OCI-M1 (cell line): ENCODE measurements around the gene ZNF362.
"Not testable (repeated sequence)": the region's sequence is repeated elsewhere in the genome, so short reads cannot be mapped to it uniquely, and the experiment has no call there.

Experiments used
- DNase-seq: peaks from one replicate; lab custom pipeline; 2025; lab: John Stamatoyannopoulos, UW

Gene ZNF362

DNA sequence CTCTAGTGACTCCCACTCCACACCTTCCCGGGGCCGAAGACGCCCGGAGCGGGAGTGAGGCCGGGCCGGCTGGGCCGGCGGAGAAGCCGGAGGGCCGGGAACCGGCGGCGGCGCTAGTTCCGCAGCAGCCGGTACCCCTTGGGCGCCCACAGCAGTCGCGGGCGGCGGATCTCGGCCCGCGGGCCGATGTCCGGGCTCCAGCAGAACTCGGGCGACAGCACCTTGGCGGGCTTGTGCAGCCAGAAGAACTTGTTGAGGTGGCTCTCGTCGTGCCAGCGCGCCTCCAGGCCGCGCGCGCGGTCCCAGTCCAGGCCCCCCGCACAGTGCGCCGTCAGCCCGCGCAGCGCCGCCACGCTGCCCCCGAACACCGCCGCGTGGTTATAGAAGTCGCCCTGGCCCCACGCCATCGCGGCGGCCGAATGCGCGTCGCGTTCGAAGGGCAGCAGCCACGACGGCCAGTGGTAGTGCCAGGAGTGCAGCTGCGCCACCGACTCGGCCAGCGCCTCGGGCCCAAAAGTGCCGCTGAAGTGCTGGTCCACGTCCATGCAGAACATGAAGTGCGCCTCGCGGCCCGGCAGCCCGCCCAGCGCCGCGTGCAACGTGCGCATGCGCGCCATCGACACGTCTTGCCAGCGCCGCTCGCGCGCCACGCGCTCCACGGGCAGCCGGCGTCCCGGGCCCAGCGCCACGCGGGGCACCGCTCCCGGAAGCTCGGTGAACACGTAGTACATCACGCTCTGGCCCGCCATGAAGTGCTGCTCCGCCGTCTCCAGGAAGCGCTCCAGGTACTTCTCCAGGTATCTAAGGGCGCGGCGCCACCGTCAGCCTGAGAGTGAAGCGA, 50.6 kb downstream of the ZNF362 start:
- no peak for DNase-seq

DNA sequence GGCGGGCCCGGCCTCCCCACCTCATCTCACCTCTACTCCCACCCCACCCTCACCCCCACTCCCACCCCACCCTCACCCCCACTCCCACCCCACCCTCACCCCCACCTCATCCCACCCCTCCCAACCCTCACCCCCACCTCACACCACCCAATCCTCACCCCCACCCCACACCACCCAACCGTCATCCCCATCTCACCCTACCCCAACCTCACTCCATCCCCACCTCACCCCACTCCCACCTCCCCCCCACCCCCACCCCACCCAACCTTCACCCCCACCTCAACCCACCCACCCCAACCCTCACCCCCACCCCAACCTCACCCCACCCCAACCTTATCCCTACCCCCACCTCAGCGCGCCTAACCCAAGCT, 51.2 kb downstream of the ZNF362 start:
- no peak for DNase-seq

DNA sequence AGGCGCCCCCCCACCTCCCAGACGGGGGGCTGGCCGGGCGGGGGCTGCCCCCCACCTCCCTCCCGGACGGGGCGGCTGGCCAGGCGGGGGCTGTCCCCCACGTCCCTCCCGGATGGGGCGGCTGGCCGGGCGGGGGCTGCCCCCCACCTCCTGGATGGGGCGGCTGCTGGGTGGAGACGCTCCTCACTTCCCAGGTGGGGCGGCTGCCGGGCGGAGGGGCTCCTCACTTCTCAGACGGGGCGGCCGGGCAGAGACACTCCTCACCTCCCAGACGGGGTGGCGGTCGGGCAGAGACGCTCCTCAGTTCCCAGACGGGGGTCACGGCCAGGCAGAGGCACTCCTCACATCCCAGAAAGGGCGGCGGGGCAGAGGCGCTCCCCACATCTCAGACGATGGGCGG, 53.1 kb downstream of the ZNF362 start:
- not testable (repeated sequence) for DNase-seq

DNA sequence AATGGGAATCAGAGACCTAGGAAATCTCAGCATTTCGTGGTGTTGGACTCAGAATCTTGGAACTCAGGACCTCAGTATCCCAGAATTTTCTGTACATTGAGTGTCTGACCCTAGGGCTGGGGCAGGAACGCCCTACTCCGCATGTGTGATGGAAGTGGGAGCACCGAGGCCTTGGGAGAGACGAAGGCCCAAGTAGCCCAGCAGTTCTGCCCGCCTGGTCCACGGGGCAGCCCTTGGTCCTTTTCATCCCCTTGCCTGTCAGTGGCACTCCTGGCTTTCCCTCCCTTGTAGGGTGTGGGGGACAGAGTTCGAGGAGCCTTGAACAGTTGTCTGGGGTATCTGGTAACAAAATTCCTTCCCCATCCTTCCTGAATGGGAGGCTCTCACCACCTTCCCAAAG, 54.4 kb downstream of the ZNF362 start:
- no peak for DNase-seq

DNA sequence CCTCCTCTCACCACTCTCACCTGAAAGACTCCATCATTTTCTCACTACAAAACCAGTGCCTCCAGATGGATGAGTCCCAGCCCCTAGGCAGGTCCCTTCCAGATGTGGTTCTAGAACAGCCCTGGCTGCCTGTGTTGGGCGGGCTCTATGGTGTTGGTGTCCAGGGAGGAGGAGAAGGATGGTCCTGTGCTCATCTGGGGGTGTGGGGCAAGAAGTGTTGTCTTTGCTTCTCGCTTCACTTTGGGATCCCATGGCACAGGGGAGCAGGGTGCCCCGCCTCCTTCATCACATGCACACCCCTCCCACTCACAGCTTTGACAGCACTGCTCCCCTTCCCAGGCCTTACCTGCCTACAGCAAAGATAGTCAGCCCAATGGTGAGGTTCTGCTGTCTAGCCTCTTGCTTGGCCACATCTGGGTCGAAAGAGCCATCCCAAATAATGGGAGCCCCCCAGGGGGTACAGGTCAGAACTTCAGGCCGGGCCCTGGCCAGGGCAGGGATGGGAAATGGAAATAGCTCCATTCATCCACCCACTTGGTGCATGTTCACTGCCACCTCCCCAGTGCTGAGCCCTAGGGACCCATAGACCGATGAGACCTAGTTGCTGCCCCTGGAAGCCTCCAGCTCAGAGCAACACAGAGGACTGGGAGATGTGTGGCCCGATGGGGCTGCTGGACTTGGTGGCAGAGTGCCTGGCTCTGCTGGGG, 55.6 kb downstream of the ZNF362 start:
- no peak for DNase-seq

DNA sequence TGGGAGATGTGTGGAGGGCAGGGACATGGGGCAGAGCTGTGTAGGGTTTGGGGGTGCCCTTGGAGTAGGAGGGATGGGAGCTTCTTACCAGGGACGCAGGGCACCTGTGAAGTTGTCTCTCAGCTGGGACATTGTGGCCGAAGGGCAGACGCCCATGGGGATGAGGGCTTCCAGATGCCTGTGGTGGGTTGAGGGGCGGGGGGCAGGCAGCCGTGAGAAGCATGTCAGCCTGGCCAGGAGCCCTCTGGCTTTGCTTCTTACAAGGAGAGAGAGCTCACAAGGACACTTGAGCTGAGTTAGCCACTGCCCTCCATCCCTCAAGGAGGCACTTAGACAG, 56.1 kb downstream of the ZNF362 start:
- no peak for DNase-seq

DNA sequence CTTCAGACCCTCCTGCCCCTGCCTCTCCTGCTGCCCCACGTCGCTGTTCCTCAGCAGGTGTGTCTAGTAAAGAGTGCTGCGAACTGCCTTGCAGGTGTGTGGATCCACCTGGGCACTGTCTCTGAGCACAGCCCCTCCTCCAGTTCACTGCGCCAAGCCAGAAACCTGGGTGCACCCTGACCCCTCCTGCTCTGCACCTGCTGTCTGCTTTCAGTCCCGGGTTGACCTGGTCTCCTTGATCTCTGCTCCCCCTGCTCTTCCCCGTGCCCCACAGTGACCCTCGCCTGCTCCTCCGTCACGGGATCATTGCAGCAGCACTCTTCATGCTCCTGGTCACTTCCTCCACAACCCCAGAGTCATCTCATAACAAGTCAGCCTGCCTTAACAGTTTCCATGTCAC, 58.1 kb downstream of the ZNF362 start:
- DNase-seq: no peak

DNA sequence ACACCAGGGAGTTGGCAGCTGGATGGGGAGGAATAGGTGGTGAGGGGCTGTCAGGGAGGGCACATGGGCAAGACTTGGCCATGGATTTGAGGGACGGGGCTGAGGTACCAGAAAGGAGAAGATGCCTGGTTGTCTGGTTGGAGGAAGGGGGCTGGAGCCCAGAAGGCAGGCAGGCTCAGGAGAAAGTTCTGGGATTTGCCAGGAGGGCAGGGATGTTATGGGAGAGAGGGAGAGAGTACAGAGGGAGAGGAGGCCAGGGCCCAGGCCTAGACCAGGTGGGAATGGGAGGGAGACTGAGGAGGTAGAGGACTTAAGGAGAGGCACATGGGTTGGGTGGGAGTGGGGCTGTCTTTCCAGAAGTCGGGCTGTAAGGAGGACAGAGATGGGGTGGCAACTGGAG, 60.3 kb downstream of the ZNF362 start:
- DNase-seq: no peak

DNA sequence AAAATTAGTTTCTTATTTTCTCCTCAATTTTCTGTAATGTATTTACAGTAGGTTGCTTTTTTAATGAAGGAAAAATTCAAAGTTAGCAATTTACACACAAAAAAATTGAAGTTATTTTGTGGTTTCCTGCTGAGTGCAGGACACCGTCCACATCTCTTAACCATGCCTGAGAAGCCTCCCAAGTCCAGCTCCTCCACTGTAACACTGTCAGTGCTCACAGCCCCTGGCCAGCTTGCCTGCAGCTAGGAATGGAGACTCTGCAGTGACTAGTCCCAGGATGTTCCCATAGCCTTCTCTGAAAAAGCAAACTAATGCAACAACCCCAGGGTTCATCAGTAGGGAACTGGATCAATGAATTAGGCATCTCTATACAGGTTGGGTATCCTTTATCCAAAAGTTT, 61.1 kb downstream of the ZNF362 start:
- DNase-seq: no peak

DNA sequence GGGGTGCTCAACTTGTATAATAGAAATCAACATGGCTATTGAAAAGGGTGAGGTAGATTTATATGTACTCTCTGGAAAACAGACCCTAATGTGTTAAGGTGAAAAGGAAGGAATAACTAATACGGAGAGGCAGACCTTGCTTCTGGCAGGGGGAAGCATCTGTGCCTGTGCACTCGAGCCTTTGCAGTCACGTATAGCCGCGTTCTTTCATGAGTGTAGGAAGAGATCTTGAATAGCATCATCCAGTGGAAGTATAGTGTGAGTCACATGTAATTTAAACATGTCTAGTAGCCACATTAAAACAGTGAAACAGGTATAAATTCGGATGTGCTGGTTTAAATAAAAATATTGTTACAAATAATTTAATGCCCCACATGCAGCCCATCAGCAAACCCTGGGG, 61.7 kb downstream of the ZNF362 start:
- DNase-seq: no peak

DNA sequence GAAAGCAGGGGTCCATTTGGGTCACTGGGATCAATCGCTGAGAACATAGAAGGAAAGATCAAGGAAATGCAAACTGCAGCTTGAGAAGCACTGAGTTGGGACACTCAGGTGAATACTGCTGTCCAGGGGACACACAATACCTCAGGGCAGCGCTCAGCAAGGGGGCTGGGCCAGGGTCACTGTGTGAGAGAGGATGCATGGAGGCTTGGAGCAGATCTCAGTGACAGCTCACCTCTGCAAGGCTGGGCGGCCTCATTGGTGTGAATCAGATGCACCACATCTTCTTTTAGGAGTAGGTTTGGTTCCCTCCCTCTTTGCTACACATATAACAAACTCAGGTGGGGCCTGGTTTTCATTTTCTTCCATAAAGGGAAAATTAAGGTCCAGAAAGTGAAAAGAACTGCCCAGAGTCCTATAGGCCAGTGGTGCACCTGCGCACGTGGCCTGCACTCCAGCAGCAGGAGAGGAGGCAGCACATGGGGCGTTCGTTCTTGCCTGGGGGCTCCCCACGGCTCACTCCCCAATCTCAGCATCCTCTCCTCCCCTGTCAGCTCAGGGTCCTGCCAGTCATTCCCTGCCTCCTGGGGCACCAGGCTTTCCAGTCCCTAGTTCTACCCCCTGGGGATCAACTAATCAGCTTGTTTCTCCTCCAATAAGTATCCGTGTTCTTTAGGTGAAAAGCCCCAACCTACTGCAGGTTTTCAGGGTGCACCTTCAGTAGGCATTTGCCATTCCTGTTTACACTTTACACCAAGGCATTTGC, 63.1 kb downstream of the ZNF362 start:
- no peak for DNase-seq

DNA sequence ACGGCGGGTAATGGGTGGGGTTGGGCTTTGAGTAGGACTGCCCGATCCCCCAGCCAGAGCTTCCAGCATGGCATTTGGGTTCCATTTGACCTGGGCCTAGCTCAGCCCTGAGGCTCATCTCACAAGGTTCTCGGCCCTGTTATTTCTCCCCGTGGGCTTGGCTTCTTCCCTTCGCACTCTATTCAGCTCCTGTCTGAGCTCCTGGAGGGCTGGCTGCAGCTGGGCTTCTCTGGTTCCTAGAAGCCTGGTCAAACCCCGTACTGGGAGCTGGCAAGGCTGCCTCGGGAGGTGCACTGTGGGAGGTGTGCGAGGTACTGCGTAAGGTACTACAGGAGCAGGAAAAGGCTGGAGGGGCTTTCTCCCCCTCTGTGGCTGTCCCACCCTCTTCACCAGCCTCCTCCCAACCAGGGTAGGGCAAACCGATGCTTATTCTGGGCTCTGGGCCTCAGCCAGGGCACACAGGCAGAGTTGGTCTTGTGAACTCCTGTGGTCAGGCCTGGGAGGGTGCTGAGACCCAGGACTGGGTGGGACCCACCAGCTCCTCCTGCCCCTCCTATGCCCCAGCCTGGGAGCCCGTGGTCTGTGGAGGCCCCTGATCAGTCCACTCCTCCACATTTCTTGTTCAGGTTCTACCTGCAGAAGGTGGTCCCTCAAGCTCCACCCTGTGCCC, 63.8 kb downstream of the ZNF362 start:
- no peak for DNase-seq

DNA sequence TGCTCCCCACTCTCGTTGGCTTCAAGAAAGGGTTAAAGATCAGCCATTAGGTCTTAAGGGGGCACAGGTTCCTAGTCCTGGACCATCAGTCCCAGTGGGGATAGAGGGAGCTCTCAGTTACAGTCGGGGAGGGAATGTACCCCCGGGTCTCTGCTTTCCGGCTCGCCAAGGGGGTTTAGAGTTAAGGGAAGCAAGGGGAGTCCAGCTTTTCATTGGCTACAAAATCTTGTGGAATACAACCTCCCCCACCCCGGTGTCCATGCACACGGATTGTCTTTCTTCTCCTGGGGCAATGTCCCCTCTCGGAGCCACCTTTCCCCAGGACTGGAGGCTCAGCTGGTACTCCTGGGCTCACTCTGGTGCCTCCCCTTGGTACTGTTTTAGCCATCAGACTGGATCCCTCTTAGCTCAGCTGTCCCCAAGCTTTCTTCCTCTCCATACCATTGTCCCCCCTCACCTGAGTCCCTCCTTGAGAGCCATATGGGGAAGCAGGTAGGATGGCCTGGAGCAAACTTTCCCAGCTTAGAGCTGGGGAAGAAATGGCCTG, 64.4 kb downstream of the ZNF362 start, which contains the start of gene A3GALT2:
Gene A3GALT2, minus strand, starts transcription at position 480 of the 547 bp plus-strand sequence. Its CDS starts 0 bp downstream, at position 480.
- DNase-seq: no peak

DNA sequence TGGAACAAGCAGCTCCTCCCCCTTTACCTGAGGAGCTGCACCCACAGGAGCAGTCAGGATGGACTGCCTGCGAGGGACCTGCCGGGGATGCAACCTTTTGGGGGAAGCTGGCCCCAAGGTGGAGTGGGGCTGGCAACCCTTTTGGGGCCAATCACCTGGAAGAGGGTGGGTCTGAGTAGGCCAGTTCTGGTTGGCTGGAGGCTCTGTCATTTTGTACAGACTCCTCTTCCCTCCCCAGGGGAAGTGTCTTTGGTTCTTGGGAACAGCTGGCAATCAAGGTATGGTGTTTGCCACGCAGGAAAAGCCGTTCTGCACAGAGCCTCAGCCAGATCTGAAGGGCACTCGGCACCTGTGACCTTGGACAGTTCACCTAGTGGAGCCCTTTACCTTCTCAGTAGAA, 64.9 kb downstream of the ZNF362 start:
- no peak for DNase-seq

DNA sequence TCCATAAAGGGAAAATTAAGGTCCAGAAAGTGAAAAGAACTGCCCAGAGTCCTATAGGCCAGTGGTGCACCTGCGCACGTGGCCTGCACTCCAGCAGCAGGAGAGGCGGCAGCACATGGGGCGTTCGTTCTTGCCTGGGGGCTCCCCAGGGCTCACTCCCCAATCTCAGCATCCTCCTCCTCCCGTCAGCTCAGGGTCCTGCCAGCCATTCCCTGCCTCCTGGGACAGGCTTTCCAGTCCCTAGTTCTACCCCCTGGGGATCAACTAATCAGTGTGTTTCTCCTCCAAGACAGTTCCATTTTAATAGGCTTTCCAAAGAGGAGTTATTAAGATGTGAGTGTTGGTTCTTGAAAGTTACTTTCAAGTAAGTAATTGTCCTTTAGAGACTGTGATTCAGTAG, 65.8 kb downstream of the ZNF362 start:
- DNase-seq: no peak

DNA sequence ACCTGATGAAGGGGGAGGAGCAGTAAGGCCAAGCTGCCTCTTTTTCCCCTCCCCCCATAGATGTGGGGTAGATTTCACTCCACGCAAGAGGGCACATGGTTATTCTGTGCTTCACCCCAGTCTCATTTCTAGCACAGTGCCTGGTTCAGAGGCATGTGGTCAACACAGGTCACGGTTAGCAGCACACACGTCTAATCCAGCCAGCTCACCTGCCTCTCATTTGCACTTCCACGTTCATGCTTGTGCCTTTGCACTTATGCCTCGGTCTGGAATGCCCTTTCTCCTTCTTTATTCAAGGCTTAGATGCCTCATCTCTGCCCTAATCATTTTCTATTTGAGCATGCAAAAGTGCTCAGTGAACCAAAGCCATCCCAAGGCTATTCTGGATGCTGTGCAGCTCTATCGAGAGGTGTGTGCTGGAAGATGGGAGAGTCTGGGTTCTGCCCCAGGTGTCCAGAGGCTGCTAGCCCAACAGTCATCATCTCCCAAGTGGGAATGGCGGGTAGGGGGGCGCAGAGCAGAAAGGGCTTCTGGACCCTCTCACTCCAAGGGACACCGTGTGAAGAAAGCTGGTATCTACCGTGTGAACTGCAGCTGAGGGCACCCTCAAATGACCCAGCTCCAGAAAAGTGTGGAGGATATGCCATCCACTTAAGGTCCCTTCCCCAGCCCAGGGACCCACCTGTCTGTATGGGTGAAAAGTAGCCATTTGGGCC, 66.7 kb downstream of the ZNF362 start:
- no peak for DNase-seq

DNA sequence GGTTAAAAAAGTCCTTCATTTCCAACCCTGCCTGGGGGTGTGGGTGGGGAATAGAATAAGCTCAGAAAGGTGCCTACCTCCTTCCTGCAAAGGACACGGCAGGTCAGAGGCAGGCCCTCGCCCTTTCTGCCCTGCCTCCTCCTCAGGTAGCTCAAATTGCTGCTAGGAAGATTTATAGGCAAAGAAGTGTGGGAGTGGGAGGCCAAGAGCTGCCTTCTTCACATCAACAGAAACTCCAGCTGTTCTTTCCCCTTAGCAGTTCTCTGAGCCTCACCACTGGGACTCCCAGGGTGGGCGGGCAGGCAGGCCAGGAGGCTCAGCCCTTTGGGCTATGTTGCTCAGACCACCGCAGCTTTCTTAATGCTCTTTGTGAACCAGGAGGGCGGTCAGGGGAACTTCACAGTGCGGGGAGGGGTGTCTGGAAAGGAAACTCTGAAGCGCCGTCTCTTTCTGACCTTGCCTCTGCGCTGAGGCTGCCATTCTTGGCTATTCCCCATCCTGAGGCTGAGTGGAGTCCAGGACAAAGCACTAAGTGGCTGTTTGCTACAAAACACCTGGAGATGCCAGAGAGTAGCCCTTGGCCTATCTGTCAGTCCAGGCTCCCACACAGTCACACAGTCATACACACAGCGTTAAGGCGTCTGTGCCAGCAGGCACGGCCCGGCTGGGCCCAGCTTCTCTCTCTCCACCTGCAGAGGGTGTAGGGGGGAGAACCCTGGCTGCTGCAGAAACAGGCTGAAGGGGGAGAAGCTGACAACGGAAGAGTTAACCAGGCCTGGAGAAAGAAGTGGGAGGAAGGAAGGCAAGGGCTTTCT, 67.6 kb downstream of the ZNF362 start:
- DNase-seq: no peak

DNA sequence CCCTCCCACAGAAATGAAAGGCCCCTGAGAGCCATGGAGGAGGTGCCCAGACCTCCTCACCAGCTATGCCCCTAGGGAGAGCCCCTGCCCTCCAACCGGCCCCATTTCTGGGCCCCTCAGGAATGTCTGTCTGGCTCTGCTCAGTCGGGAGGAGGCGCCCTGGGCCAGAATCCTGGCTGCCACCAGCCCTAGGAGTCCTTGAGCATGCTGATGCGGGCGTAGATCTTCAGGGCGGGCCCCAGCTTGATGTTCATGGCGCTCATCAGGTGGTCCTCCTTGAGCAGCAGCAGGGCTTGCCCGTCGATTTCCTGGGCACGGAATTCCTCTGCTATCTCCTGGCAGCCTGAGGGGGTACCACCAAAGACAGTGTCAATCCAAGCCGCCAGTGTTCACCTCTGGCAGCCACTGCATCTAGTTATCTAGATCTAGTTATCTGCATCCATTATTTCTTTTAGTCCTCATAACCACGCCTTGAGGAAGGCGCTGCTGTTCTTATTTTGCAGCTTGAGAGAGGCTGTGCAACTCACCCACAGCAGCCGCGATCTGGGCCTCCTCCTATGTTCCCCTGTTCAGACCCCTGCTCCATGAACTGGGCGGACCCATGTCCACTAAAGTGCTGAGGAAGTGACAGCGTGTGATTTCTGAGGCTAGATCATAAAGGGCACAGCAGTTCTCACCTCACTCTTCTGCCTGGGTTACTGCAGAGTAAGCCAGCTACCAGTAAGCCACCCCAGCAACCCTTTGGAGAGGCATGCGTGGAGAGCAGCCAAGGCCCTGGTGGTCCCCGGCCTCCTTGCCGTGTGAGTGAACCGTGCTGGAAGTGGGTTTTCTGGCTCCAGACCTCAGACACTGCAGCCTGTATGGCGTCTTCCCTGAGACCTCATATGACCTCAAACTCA, 68.6 kb downstream of the ZNF362 start:
- no peak for DNase-seq

DNA sequence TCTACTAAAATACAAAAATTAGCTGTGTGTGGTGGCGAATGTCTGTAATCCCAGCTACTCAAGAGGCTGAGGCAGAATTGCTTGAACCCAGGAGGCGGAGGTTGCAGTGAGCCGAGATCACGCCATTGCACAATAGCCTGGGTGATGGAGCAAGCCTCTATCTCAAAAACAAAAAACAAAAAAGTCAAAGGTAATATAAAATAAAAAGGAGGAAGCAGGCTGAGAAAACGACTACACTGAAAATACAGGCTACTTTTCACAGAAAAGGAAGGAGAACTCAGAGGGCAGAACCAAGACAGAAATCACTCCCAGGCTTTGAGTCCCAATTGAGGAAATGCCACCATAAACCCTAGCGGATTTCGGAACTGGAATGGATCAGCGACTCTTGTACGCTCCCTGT, 70.5 kb downstream of the ZNF362 start:
- DNase-seq: no peak
